HG03108 (cell line): ENCODE measurements around the gene KCNJ1.

ENCODE experiments used
- ATAC-seq: cut with Tn5 transposase; IDR thresholded peaks from one replicate; pipeline ENCODE4 v1.9.1; 2021; ENCODE audit warnings: moderate library complexity; ENCODE audit not compliant: unreplicated experiment

Gene KCNJ1

DNA sequence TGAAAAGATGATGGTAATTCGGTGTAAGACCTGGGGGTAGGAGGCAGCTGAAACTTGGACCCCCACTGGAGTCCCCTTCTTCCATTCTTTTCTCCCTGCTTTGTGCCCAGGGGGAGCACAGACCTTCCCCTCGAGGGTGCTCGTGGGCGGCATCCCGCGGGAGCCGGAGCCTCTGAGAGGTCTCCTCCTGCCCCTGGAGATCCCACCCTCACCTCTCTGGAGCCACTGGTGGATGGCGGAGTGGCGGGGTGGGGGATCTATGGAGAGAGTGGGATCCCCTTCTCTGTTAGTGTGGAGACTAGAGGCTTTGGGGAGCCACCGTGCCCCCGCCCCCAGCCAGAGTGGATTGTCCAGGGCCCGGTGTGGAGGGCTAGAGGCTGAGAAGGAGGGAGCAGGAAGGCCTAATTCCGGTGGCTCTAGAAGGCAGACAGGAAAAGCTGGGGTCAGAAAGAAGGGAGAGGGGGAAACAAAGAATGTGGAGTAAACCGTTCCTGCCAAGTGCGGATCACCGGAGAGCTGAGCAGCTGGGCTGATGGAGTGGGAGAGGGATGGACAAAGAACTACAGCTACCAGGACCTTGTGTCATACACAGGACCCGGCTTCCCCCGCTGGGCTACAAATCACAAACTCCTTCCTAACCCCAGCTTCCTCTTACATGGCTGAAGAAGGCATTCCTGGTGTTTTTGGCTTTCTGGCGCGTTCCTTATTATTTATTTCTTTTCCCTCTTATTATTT is 41.9 kb downstream of the KCNJ1 start:
- no peak for ATAC-seq

DNA sequence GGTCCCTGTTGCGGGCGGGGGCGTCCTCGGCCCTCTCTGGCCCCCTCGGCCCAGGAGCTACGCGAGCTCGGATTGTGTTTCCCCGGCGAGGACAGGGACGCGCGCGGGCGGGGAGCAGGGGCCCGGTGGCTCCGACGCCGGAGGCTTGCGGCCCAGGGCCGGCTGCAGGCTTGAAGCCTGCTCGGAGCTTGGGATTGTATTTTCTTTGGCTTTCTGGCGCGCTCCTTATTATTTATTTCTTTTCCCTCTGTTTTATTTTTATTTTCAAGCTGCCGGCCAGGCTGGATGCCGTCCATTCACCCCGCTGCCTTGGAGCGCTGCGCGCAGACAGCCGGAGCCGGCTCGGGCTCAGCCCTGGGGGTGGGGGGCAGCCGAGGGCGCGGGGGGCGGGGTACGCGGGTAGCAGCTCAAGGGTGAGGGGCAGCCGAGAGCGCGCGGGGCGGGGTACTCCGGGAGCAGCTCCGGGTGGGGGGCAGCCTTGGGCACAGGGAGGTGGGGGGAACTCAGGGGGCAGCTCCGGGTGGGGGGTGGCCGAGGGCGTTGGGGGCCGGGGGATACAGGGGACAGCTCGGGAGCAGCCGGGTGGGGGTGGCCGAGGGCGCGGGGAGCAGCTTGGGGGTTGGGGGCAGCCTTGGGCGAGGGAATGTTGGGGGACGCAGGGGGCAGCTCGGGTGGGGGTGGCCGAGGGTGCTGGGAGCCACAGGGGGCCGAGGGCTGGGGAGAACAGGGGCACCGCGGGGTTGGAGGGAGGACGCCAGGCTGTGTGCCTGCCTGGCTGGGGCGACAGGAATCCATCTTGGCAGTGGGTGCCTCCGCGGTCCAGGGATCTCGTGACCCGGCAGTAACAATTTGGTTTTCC is 42.7 kb downstream of the KCNJ1 start:
- no peak for ATAC-seq

DNA sequence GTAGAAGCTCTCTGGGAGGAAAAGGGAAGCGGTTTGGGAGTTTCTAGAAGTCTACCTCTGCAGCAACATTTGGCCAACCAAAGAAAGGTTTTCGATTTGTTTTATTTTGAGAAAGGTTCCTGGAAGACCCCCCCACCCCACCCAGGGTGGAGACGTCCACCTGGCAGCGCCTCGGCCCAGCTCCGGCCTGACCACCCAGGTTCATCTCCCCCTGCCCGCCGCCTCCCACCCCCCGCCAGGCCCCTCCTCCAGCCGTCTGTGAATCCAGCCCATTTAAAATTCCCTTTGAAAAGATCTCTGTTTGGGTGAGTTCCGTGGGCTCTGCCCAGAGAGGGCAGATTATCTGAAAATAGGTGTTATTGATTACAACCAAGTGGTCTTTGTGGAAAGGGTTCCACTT is 43.3 kb downstream of the KCNJ1 start:
- ATAC-seq, result no peak

DNA sequence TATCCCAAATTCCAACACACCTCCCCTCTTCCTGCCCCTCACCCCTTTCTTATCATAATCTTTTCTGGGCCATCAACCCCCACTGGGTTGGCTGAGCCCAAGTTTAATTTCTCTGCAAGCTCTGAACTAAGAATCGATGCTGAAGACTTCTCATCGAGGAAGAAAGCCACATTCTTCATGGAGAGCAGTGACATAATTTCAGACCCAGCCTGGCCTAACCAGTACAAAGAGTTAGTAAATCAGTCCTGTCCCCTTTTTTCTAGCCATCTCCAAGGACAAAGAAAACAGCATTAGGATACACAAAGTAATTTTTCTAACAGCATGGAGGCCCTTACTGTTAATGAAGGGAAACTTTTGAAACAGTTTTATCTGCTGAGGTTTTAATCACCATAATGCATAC is 45.0 kb downstream of the KCNJ1 start:
- ATAC-seq, result no peak

DNA sequence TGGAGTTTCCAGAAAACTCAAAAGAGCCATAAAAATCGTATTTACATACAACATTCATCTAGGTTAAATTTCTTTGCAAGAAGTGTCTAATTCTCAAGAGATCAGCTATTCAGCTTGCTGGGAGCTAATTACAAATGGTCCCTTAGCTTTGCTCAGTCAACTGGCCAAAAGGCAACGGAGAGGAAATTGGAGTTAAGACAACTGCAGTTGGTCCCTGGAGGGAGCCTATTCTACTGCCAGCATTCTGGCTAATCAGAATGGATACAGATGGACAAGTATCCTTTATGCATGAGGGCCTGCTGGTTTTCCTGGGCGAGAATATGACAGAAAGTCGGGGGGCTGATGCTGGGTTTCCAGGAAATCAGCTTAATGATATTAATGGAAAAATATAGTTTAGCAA is 45.5 kb downstream of the KCNJ1 start:
- no peak for ATAC-seq

DNA sequence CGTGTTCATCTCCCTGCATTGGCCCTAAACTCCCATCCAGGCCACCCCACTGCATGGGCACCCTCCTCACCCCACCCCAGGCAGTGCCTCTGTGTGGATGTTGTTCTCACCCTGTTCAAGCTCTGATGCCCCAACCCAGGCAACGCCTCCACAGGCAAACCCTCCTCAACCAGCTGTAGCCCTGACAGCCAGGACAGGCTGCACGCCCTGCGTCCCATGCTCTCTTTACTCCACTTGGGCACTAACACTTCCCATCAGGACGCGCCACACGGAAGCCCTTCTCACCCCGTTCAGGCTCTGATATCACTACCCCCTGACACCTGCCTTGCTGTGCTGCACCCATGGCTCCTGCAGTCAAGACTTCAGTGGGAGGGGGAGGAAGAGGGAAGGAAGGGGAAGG is 47.9 kb downstream of the KCNJ1 start:
- ATAC-seq, result no peak

DNA sequence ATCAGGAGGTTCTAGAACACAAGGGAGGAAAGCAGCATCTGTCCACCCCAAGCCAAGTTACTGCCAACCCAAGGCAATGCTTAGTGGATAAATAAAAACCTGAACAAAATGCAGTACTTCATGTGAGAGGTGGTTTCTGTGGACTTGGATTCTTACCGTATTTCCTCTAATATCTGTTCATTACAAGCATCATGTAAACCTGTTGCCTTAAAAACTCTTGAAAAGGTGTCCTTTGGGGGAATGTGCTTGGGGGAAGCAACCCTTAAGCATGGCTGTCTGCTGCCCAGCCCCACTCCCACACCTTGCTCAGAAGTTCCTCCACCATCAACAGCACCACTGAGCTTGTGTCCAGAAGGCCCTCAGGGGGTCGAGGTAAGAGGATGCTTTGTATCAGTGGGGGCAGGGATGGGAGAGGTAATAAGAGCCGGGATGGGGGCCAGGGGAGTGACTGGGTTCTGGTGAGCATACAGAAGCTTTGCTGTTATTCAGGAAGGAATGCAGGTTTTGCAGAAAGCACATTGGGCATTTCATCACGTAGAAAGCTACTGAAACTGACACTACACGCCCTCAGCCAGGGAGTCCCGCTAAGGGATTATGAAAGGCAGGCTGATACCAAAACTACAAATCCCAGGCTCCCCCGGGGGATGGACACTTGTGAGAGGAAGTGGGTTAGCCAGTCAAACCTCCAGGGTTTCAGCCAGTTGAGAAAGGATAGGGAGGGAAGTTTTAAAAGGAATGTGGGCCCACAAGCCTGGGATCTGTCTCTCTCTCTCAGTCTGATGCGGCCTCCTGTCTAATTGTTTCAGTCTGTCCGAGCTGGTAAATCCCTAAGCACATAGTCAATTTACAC is 52.0 kb downstream of the KCNJ1 start:
- ATAC-seq, result no peak

DNA sequence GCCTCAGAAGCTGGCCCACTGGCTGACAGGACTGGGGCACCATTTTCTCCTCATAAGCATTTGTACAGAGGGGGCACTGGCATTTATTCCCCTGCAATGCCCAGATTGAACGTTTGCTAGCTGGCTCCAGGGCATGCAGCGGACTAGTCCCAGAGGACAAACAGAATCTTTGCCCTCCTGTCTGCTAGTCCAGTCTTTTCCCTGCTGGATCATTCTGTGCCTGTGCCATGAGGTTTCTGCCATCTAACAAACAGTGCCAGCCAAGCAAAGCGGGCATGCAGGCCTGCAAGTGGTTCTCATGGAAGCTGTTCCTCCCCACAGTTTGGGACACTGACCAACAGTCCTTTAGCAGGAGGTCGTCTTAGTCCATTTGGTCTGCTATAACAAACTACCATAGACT is 53.4 kb downstream of the KCNJ1 start:
- no peak for ATAC-seq

DNA sequence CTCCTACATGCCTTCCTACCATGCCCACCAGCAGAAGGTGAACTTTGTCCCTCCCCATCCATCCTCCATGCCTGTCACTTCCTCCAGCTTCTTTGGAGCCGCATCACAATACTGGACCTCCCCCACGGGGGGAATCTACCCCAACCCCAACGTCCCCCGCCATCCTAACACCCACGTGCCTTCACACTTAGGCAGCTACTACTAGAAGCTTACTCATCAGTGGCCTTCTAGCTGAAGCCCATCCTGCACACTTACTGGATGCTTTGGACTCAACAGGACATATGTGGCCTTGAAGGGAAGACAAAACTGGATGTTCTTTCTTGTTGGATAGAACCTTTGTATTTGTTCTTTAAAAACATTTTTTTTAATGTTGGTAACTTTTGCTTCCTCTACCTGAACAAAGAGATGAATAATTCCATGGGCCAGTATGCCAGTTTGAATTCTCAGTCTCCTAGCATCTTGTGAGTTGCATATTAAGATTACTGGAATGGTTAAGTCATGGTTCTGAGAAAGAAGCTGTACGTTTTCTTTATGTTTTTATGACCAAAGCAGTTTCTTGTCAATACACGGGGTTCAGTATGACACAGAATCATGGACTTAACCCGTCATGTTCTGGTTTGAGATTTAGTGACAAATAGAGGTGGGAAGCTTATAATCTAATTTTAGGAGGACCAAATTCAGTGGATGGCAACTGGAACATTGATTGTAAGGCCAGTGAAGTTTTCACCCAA is 56.1 kb downstream of the KCNJ1 start:
- ATAC-seq, result no peak

DNA sequence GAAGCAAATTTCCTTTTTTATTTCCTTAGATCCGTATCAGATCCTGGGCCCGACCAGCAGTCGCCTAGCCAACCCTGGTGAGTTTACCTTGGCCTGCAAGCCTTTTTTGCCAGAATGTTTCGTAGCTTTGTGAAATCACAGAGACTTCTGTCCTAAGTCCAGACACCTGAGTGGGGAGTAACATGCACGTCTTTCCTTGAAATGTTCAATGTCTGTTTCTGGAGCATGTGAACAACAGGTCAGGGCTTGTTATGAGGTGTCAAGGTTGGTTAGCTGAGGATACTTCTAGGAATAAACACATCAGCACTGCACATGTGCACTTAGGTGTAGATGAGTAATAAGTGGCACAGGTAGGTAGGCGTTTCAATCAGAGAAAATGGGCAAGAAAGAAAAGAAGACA is 58.0 kb downstream of the KCNJ1 start:
- ATAC-seq, result no peak

DNA sequence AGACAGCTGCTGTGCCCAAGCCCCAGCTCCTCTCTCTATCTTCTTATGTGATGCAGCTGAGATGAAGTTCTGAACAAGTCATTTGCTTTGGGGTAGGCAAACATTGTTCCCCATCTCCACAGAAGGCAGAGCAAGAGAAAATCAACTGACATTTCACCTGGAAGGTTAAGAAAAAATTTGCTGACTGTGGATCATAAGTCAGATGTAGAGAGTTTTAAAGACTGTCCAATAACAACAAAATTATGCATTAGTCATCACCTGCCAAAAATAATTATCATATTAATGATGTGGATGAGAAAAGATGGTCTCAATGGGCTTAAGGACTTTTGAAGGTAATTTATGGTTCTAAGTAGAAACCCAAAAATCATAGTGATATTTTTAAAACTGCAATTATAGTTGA is 59.2 kb downstream of the KCNJ1 start:
- ATAC-seq, result no peak

DNA sequence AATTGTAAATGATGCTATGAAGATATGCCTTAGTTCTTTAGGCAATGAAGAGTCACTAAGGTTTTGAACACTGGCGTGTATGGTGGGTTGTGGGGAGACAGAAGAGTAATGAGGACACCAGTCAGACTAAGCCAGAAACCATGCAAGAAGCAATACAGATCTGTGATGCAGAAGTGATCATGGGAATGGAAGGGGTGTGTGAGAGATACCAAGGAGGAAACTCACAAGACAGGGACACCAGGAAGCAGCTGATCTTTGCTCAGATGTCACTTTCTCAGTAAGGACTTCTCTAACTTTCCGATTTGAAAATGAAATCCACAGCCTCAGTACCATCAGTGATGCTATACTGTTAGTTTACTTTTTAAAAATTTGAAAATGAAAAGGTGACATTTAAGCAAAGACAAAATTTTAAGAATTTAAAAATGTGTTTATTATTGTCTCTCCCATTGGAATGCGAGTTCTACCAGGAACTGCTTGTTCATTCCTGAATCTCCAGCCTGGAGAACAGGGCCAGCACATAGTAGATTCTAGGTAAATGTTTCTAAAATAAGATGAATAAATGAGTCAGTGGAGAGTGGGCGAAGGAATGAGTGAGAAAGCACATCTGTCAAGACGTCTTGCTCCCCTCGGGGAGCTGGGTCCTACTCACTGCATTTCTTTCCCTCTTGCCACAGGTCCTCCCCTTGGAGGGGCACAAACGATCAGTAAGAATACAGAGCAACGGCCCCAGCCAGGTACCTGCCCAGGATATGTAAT is 60.4 kb downstream of the KCNJ1 start:
- no peak for ATAC-seq

DNA sequence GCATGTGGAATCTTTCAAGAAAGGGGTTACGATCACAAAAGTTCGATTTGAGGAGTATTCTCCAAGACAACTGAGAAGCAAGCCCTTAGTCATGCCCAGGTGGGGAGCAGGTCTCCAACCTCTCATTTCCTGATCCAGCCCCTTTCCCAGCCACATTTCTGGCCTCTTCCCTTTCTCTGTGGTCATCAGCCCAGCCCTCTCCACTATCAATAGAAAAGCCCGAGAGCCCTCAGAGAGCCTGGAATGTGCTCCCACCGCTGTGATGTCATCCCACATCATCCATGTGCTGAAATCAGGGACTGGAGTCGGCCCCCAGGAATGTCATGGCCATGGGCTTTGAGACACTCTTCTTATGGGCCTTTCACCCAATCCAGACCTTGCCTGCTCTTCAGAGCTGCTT is 62.6 kb downstream of the KCNJ1 start:
- ATAC-seq, result no peak

DNA sequence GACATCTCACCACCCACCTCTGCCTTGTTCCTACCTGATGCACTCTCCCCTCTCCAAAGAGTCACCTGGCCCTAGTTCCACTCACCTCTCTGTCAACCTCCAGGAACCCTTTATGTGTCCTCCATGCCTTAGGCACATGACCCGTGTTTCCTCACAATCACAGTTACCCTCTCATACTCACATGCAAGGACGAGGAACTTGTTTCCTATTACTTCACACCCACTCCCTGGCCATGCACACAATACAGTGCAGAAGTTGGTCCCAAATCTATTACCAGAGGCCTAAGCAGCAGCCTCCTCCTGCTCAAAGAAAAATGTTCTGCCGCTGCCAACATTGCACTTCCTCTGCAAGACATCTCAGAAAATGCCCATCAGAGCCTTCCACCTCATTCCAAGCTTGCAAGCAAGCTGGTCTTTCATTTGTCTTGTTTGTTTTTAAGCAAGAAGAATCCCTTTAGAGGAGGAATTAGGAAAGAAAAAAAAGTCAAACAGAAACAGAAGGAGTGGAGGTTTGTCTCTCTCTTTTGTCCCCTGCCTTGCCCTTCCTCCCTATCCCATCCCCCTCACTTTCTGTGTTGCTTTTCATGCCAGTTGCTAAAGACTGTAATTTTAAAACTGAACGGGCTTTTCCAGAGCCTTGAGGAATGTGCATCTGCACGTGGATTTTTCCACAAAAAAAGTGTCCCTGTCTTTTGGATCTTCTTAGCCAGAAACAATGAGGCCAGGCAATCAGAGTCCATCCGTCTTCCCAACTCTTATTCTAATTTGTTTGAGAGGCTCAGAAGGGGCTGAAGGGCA is 63.4 kb downstream of the KCNJ1 start:
- no peak for ATAC-seq

DNA sequence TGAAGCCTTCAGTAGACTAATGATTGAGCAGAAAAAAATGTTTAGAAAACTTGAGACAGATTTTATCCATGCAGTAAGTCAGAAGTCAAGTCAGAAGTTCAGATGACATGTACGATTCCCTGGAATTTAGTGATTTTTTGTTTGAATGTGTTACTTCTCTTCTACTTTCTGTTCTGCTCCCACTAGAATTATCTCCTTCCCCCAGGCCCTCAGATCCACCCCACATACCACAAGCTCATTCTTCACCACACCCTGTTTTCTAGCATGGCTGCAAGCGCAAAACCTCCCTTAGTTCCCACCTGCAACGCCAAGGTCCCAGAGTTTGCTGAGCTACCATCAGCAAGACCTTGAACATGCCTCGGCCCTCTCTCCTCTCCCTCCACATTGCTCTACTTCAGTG is 64.1 kb downstream of the KCNJ1 start:
- ATAC-seq, result no peak

DNA sequence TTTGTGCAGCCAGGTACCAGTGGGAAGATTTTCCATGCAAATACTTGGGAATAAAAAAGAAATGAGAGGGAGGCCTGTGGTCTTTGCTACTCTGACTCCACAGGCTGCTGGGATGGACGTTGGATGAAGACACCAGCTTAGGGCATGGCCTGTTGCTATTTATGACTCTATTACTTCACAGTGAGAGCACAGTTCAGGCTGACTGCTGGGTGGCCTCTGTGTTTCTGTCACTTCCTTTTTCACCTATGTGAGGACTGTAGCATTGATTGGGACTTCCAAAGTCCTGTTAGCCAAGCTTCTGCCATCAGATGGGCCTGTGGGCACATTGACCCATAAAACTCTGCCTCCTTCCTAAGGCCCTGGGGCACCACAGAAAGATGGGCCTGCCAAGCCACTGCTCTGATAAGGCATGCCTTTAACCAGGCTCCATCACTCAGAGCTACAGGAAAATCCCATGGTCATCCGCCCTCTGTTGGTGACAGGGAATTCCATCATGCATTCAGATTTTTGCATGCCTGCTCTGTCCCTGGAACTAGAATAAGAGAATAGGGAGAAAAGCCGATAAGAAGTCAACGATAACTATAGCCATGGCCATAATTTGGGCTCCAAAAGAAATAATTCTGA is 64.6 kb downstream of the KCNJ1 start:
- no peak for ATAC-seq

DNA sequence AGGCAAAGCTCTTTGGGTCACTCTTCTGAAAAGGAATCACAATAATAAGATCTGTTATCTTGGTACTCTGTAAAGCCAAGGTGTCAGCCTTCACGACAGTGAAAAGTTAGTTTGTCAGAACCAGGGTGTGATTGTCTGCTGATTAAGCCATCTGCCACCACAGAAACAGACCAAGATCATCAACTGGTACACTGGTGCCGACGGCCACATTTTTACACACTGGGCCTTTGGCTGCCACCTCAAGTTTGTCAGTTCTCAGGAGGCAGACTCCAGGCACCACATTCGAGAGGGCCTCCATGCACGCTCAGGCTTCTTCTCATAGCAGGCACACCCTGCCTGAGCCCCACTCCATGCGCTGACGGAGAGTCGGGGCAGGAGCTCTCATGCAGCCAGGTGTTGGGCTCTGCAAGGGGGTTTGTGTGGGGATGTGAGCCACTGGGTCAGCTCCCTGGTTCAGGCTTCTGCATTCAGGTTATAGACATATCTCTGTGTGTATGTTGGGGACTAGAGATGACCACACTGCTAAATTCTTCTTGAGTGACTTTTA is 66.2 kb downstream of the KCNJ1 start:
- ATAC-seq, result no peak

DNA sequence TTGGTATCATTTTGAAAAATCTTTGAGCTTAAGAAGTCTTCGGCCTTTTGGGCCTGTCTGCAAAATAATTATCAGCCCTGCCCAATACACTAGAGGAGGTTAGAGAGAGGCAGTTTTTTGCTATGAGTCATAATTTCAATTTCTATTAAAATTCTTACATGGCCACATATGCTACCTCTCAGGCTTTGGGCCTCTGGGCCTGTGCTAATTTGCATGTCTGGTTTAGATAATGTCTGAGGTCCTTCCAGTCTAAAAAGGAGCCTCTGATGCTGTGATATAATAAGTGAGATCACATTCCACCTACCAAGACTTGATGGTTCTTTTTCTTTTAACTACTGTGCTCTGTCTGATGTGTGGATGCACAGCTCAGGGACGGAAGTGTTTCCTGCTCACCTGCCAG is 70.8 kb downstream of the KCNJ1 start:
- peak; percentile 99 for ATAC-seq

DNA sequence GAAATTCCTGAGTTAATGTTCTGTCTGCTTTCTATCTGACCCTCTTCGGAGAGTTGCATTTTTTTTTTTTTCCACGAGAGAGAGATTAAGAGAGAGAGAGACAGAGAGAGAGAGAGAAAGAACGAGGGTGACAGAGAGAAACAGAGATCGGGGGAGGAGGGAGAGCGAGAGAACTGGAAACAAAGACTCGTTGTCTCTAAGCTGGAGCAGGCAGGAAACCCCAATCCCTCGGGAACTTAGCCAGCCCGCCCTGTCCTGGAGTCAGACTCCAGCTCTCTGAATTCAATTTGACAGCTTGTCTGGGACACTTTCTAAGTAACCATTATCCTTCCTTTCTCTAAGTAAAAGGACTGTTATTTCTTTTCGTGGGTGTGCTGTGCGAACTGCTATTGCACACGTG is 76.9 kb downstream of the KCNJ1 start:
- no peak for ATAC-seq
